ENCODE measurements around the gene EXT2.

Gene EXT2

DNA sequence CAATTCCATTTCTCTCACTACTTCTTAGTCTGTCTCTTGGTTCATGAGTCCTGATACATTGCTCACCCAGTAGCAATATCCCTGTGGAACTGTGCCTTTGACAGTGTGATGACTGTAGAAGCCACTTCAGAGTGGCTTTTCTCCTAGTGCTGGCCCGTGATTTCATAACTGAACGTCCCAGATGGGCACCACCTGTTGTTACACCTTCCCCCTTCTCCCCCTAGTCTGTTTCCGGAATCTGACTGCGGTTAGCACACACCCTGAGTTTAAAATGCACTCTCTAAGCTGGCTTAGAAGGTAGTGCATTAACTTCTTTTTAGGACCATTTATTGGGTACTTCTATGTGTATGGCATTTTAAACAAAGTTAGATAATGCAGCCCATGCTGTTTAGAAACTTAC lies 131.5 kb downstream of the EXT2 start:
- FAIRE-seq, result no peak
- no peak for DNase-seq (ENCODE audit: extremely low spot score, insufficient read length, low read depth)

DNA sequence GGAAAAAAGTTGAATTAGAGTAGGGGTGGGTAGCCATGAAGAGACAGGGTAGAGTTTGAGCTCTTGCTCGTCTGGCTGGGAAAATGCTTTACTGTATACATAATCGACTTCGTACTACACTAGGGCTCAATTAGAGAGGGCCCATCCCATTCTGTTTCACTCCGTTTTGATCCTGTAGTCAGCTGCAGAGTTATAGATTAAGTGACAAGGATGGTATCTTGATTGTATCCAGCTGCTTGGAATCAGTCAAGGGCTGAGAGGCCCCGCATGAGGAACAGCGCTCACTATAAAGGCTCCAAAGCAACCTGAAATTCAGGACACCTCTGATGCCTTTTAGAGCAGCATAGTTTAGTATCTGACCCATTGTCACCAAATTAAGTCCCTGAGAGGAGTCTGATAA lies 132.9 kb downstream of the EXT2 start:
- no peak for FAIRE-seq

DNA sequence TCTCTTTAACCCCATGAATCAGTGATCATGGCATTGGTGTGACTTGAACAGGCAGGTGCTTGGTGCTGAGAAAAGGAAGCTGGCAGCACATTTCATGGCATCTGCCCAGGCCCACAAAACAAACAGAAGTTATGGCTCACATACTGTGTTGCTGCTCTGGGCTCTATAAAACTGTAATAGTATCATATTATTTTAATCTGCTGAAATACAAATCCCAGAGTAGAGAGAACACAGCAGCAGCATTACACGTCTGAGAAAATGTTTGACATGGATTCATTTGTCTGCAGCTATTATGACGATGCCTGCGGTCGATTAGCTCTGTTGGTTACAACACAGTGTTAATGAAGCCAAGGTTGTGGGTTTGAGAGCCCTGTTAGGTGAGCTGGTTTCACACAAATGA lies 133.6 kb downstream of the EXT2 start:
- no peak for FAIRE-seq
- DNase-seq (ENCODE audit: extremely low spot score, insufficient read length, low read depth), result no peak

More for the DNA sequence above, 132.9 kb downstream of the EXT2 start:
- DNase-seq (ENCODE audit: extremely low spot score, insufficient read length, low read depth), result no peak

DNA sequence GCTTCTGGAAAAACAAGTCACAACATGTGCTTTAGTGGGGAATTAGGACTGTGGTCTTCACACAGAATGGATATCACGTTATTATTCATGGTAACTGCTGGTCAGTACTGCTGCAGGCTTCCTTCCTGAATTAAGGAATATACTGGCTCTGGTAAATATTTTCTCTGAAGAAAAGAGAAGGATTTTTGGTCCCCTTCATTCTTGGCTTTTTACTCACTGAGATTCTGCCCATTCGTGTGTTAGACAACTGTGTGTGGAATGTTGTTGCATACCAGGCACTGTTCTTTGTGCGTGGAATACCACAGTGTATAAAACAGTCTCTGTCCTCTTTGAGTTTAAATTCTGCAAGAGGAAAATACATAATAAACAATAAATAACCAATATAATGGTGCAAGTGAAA lies 134.1 kb downstream of the EXT2 start:
- DNase-seq (ENCODE audit: extremely low spot score, insufficient read length, low read depth) (no peak), FAIRE-seq (no peak)

DNA sequence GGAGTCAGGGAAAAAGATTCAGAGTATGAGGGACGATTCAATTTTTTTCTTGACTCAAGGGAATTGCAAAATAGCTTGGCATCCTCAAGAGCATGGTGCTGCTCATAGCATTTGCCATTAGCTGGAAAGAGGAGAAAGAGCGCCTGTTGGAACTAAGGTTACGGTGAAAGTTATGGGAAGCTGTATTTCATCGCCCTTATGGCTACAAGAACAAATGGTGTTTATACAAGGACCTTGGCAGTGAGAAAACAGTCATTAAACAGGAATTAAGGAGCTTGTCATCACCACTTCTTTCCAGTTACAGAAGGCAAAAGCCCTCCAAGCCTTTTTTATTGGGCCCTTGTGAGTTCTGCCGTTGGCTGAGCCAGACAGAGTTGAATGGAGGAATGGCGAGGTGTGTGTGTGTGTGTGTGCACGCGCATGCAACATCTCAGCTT lies 140.3 kb downstream of the EXT2 start:
- no peak for FAIRE-seq
- DNase-seq (ENCODE audit: extremely low spot score, insufficient read length, low read depth), result no peak

DNA sequence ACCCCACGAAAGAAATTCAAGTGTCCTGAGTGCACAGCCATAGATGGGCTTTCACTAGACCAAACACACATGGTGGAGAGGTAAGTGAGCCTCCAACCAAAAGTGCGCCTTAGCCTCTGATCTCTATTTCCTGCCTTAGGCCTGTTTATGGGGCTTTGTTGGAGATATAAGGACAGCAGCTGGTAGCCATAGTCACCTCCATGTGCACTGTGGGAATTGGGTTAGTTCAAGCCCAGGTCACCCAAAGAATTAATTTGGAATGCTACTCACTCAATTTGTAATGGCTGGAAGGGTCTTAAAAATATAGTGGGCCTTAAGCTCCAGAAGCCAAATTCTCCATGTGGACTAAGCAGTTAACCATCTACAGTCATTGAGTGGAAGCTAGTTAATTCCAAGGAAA lies 140.8 kb downstream of the EXT2 start:
- no peak for DNase-seq (ENCODE audit: extremely low spot score, insufficient read length, low read depth)
- FAIRE-seq, result no peak

DNA sequence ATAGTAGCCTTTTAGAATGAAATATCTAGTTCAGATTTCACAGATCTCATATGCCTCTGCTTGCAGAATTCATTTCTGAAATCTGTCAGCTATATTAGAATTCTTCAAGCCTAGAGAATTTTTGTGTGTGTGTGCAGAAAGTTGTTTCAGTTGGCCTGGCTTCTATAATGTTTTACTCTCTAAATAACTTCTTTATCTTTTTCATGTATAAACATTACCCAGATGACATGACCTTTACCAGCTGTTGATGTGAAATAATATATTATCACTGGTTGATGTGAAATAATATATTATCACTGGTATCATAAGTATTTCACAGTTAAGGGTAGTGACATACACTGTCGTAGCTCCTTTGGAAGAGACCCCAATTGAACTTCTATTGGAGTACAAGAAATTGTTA lies 141.7 kb downstream of the EXT2 start:
- FAIRE-seq, result no peak

DNA sequence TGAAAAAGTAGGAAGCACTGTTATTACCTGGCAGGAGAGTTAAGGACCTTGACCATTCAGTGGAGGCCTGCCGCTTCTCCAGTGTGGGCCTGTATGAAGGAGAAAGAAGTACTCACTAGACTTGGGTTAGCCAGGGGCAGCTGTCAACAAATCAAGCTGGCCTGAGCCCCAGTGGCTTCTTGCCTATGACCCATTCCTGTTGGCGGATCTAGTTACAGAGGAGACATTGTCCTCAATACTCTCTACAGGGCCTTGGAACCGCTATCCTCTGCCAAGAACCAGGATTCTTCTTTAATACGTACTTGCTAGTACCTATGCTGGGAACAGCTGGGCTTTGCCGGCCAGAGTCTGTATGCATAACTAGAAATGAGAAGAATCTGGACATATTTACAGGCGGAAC lies 146.4 kb downstream of the EXT2 start:
- FAIRE-seq, result no peak

More for the DNA sequence above, 141.7 kb downstream of the EXT2 start:
- DNase-seq (ENCODE audit: extremely low spot score, insufficient read length, low read depth), result no peak

DNA sequence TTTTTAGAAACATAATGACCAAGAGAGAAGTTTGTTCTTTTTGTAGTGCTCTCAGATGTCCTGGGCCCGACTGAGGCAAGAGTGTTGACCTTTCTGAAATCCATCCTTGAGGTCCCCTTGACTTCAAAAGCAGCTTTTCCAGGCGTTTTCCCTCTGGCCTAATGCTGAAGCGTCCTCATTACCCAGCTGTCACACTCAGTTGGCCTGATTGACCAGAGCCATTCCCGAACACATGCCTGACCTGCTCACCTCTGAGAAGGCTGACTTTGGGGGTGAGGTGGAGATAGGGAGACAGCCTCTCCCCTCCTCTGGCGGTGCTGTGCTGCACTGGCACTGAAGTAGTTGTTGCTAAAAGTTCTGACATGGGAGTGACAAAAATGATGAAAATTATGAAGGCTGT lies 147.6 kb downstream of the EXT2 start:
- no peak for DNase-seq (ENCODE audit: extremely low spot score, insufficient read length, low read depth)
- FAIRE-seq, result no peak

More for the DNA sequence above, 146.4 kb downstream of the EXT2 start:
- no peak for DNase-seq (ENCODE audit: extremely low spot score, insufficient read length, low read depth)

DNA sequence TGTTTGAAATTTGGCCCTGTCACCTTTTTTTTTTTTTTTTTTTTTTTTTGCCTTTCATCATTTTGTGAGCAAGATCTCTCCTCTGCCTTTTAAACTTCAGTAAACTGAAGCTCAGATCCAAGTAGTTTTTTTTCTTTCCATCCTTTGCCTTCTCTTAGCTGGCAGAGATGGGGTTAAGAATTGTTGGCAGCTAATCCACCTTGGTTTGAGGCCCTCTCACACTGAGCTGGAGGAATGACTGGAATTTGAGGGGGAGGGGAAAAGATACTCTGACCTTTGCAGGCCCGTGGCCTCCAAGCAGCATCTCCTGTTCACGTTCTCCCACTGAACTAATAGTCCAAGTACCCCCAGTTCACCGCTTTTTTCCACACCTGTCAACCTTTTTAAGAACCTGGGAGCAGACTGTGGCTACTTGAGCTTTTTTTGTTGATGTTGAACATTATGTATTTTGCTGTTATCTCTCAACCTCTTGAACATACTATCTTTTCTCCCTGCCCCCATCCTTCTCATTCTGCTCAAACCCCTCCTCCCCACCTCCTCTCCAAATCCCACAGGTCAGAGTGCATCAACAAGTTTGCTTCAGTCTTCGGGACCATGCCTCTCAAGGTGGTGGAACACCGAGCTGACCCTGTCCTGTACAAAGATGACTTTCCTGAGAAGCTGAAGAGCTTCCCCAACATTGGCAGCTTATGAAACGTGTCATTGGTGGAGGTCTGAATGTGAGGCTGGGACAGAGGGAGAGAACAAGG lies 148.3 kb downstream of the EXT2 start:
- DNase-seq (ENCODE audit: extremely low spot score, insufficient read length, low read depth), result no peak
- no peak for FAIRE-seq

DNA sequence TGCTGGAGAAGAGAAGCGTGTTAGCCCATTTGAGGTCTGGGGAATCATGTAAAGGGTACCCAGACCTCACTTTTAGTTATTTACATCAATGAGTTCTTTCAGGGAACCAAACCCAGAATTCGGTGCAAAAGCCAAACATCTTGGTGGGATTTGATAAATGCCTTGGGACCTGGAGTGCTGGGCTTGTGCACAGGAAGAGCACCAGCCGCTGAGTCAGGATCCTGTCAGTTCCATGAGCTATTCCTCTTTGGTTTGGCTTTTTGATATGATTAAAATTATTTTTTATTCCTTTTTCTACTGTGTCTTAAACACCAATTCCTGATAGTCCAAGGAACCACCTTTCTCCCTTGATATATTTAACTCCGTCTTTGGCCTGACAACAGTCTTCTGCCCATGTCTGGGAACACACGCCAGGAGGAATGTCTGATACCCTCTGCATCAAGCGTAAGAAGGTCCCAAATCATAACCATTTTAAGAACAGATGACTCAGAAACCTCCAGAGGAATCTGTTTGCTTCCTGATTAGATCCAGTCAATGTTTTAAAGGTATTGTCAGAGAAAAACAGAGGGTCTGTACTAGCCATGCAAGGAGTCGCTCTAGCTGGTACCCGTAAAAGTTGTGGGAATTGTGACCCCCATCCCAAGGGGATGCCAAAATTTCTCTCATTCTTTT lies 149.3 kb downstream of the EXT2 start:
- no peak for DNase-seq (ENCODE audit: extremely low spot score, insufficient read length, low read depth)
- FAIRE-seq, result no peak

DNA sequence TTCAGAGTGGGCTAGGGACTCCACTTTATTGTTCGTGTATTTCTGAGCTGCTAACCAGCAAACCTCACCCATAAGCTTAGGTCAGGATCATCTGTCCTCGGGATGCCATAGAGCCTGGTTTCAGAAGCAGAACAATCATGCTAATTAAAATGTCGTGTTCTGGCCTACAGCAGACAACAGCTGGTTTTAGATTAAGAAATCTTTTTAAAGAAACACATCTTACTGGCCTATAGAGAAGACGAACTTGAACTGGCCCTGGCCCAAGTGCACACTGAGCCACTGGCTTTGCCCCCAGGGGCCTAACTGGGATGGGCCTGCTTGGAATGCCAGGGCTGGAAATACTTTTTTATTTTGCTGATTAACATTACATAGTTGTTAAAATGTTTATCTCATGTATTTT lies 151.2 kb downstream of the EXT2 start:
- DNase-seq (ENCODE audit: extremely low spot score, insufficient read length, low read depth), result no peak
- no peak for FAIRE-seq

DNA sequence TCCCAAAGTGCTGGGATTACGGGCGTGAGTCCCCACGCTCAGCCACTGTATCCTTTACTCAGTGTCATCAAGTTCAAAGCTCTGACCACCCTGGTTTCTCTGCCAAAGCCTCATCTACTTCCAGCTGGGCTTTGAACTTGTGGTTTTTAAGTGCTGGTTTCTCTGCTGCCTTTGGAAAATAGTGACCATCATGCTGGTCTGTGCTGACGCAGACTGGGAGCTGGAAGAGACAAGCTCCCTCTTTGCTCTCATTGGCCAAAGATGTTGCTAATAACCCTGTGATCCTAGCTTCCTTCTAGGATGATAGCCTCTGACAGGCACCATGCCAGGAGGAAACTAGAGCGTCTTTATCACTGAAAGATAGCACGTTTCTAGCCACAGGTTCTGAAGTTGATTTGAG lies 152.0 kb downstream of the EXT2 start:
- FAIRE-seq, result no peak
- no peak for DNase-seq (ENCODE audit: extremely low spot score, insufficient read length, low read depth)

DNA sequence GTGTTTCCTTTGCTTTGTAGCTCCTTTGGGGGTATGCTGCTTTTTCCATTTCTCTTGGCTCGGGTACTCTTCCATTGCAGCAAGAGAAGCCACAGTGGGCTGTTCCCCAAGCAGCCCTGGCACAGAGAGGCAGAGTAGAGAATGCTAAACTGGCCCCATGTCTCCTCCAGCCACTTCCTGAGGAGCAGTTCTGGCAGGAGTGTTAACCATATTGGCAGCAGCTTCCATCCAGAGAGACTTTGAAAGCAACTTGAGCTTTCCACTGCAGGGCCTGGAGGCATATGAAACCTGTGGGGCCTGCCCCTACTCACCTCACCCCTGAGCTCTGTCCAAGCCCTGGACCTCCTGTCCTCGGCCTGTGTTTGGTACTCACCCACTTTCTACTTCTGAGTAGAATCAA lies 152.6 kb downstream of the EXT2 start:
- FAIRE-seq, result no peak
- no peak for DNase-seq (ENCODE audit: extremely low spot score, insufficient read length, low read depth)

DNA sequence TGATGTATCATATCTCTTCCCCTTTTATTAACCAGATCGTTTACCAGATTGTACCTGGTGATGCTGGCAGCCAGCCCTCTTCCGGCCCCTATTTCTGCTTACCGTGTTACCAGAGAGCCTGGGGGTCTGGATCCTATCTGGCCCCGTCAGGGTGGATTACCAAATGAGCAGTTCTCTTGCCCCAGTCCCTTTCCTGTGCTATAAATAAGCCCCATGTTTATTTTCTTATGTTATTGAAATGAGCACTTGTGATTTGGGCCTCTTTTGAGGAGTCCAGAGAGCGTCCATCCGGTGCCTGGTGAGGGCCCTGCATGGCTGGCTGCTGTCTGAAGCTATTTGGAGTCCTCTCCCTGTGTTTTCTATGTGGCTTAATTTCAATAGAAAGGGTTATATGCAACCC lies 154.9 kb downstream of the EXT2 start:
- FAIRE-seq (no peak), DNase-seq (ENCODE audit: extremely low spot score, insufficient read length, low read depth) (no peak)

DNA sequence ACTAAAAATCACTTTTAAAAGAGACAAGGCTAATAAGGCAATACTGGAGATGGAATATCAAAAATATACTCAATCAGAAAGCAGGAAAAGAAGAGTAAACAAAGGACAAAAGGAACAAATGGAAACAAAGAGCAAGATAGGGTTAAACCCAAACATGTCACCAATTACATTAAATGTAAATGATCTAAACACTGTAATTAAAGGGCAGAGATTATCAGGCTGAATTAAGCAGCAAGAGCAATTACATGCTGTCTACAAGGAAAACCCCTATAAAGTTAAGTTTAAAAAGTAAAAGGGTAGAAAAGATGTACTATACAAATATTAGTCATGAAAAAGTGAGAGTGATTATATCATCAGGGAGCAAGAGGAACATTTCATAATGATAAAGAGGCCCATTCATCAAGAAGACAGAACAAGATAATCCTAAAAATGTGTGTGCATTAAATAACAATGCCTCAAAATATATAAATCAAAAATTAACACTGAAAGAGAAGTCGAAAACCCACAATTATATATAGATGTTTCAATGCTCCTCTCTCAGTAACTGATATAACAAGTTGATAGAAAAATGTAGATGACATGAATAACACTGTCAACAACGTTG lies 157.6 kb downstream of the EXT2 start:
- DNase-seq (ENCODE audit: extremely low spot score, insufficient read length, low read depth) (no peak), FAIRE-seq (no peak)

DNA sequence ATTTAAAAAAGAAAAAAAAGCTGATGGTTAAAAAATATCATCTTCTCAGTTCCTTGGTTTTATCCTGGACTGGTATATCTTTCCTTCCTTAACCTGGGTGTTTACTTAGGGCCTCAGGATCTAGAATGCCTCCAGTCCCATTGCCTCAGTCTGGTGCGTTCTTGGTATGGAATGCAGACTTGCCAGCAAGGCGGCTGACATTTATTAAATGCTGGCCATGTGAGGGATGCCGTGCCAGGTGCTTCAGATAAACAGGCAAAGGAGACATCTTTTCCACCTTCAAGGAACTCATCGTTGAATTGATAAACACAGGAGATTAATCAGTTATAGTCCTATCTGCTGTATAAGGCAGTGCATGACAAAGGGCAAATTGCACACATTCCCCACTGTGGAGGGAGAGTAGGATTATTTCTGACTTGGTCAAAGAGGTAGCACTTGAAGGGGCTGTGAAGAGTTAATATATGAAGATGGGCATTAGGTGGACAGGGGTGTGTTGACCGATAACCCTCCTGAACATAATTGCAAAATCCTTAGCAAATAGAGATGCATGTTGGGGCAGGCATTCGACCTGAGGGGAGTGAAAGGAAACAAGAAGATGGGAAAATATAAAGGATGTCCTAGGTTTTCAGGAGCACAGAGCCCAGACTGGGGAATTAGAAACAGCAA lies 160.1 kb downstream of the EXT2 start:
- no peak for DNase-seq (ENCODE audit: extremely low spot score, insufficient read length, low read depth)
- FAIRE-seq, result no peak

DNA sequence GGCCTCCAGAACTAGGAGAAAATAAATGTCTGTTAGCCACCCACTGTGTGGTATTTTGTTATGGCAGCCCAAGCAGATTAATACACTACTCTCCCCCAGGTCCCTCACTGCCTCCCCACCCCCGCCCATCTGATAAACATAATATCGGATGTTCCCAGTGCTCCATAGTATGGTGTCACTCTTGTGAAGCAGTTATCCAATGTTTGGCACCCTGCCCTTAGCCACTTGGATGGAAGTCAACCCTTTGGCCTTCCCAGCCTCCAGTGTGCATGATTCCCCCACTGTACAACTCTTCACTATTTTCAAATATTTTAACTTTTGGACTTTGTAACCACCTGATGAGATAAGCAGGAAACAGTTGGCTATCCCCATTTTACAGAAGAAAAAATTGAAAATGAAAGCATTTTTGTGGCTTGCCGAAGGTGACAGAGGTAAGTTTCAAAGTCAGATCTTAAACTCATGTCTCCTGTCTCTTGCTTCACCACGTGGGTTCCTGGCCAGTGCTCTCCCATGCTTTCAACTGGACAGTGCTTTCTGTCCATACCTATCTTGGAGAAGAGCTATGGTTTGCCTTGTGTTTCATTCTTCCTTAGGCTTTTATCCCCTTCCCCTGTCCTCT lies 161.3 kb downstream of the EXT2 start:
- DNase-seq (ENCODE audit: extremely low spot score, insufficient read length, low read depth) (no peak), FAIRE-seq (no peak)

DNA sequence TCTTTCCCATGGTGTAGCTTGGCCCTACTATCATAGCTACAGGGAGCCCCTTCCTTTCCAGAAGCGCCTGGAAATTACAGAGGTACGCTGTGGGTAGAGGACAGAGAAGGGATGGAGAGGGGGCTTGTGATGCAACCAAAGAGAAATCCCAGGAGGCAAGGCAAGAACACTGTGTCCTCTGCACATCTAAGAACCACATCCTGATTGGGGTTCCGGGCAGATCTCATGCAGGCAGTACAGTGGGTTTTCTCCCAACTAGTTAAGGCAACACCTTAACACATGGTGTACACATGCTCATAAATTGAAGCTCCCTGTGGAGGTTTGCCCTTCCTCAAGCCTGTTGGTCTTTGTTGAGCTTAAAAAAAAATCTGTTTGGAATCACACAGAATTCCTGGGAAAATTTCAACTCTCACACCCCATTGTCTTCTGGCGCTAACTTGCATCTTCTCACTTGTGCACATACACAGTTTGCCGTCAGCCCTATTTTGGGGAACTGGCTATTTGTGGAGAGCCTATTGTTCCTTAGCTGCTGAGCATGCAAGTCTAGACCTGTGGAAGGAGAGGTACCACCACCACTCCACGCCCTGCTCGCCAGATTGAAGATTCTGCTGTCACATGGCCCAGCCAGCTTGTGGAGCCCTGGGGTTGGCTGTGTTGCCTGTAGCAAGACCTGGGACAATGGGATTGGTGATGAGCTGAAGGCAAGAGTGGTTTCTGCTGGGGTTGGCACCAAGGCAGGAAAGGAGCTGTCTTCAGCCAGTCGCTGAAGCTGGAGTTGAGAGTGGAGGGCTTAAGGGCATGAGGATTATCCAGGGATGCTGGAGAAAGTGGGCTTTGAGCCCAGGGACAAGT lies 162.1 kb downstream of the EXT2 start:
- FAIRE-seq, result no peak
- DNase-seq (ENCODE audit: extremely low spot score, insufficient read length, low read depth), result no peak

DNA sequence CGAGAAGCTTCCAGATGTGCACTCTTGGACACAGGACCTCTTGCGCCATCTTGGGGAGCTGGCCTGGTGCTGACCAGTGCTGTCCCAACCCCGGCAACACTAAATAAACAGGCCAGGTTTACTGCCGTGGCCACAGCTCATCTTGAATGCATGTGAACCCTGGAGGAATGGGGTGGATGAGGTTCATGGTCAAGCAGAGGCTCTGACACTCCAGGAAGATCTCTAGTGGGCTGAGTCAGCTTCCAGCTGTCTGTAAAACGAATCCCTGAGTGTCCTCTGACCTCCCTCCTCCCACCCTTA lies 162.7 kb downstream of the EXT2 start:
- FAIRE-seq, result no peak
- DNase-seq (ENCODE audit: extremely low spot score, insufficient read length, low read depth), result no peak

Data from GM18507 (cell line).